Adrenal gland (tissue), 5 donors: Measurements from ENCODE around the gene CDH4.

Experiments used
- CTCF ChIP-seq, 6 experiments: fragments of 450-650 bp in 4 of 6; fragments of 200-600 bp in 2 of 6; sonication (generic) in 1 of 6; IDR thresholded peaks; 1 replicate in 5 of 6; 2 replicates in 1 of 6; pipeline versions ENCODE4 v1.5.1 to v1.8.0; 2016 to 2021; ENCODE audit warnings: antibody characterized with exemption in 6 of 6, mild to moderate bottlenecking in 2 of 6, moderate library complexity in 1 of 6
- POLR2A ChIP-seq, 2 donors: fragments of 450-650 bp; IDR thresholded peaks; one replicate each; pipeline ENCODE4 v1.6.1; 2017; ENCODE audit warnings: antibody characterized with exemption in 2 of 2, mild to moderate bottlenecking in 2 of 2, moderate library complexity in 1 of 2
- donor health status: DM: no; HTN: no; CAD: no.

- TF ChIP-seq CTCF (IDR thresholded peaks at IDR 0.05) (no peak), POLR2A (IDR thresholded peaks at IDR 0.05) (no peak)
Observed at GRCh38 chr20:61768571-61769285, 516.7 kb downstream of the CDH4 start.
